KOPT-K1 (cell line): ENCODE results near the gene SLC52A1.

Experiments
- H3K27ac ChIP-seq: fragments of 200-600 bp; sonication (generic); 2 replicates; pipeline ENCODE4 v1.5.1; 2016; ENCODE audit warnings: antibody characterized with exemption, mild to moderate bottlenecking, low read depth, low read length; ENCODE audit not compliant: poor library complexity, severe bottlenecking
- H3K36me3 ChIP-seq: fragments of 200-600 bp; sonication (generic); 2 replicates; pipeline ENCODE4 v1.5.1; 2017; ENCODE audit warnings: antibody characterized with exemption, mild to moderate bottlenecking, low read length, moderate library complexity; ENCODE audit not compliant: insufficient read depth
- H3K9me3 ChIP-seq: fragments of 200-600 bp; sonication (generic); 2 replicates; pipeline ENCODE4 v1.5.1; 2017; ENCODE audit warnings: antibody characterized with exemption, low read length, mild to moderate bottlenecking; ENCODE audit not compliant: insufficient read depth, poor library complexity, severe bottlenecking

Gene SLC52A1

GRCh38 chr17:5014357-5014756, 20.9 kb downstream of the SLC52A1 start:
- H3K27ac ChIP-seq: no peak overlapping the region
- H3K36me3 ChIP-seq: peaks cover 29% of the 10 kb centered on the region; the same call in 1 of the 2 replicates
- no peaks in the 10 kb centered on the region for H3K9me3 ChIP-seq

GRCh38 chr17:5011928-5012327, 23.3 kb downstream of the SLC52A1 start:
- peaks cover 37% of the 10 kb centered on the region; the same call in 1 of the 2 replicates for H3K36me3 ChIP-seq

GRCh38 chr17:5003214-5003867, 31.9 kb downstream of the SLC52A1 start:
- H3K36me3 ChIP-seq: peaks cover 62% of the 10 kb centered on the region
- H3K9me3 ChIP-seq: no peaks in the 10 kb centered on the region
- no peak overlapping the region for H3K27ac ChIP-seq

More at GRCh38 chr17:5011928-5012327, 23.3 kb downstream of the SLC52A1 start:
- Histone ChIP-seq H3K9me3 (no peaks in the 10 kb centered on the region), H3K27ac (no peak overlapping the region)

GRCh38 chr17:5002121-5002788, 33.0 kb downstream of the SLC52A1 start:
- H3K27ac ChIP-seq: no peak overlapping the region
- H3K9me3 ChIP-seq: no peaks in the 10 kb centered on the region
- H3K36me3 ChIP-seq: peaks cover 53% of the 10 kb centered on the region

- no peak overlapping the region for H3K27ac ChIP-seq
- peaks cover 40% of the 10 kb centered on the region for H3K36me3 ChIP-seq
- H3K9me3 ChIP-seq: no peaks in the 10 kb centered on the region
Observed at GRCh38 chr17:5000237-5000639, 35.0 kb downstream of the SLC52A1 start.

GRCh38 chr17:4999430-5000093, 35.7 kb downstream of the SLC52A1 start:
- Histone ChIP-seq H3K9me3 (no peaks in the 10 kb centered on the region), H3K27ac (no peak overlapping the region), H3K36me3 (peaks cover 33% of the 10 kb centered on the region)

- no peak overlapping the region for H3K27ac ChIP-seq
Observed at GRCh38 chr17:4998732-4999429, 36.3 kb downstream of the SLC52A1 start.

GRCh38 chr17:4998027-4998731, 37.0 kb downstream of the SLC52A1 start:
- Histone ChIP-seq H3K9me3 (no peaks in the 10 kb centered on the region), H3K27ac (peak overlapping the region; percentile 75), H3K36me3 (peaks cover 19% of the 10 kb centered on the region; the same call in 1 of the 2 replicates)

More at GRCh38 chr17:4998732-4999429, 36.3 kb downstream of the SLC52A1 start:
- no peaks in the 10 kb centered on the region for H3K9me3 ChIP-seq
- peaks cover 26% of the 10 kb centered on the region for H3K36me3 ChIP-seq

- H3K27ac ChIP-seq: peak within 1 kb of the TSS; percentile 75
- peaks cover 13% of the 10 kb centered on the region; the same call in 1 of the 2 replicates for H3K36me3 ChIP-seq
Observed at GRCh38 chr17:4997302-4998026, 37.8 kb downstream of the SLC52A1 start, which contains the start of the genes INCA1 and KIF1C. INCA1 (minus strand) TSS chr17:4997522; CDS start chr17:4994437, 3,085 bp downstream. KIF1C (plus strand) TSS chr17:4997950; CDS start chr17:5000247, 2,297 bp downstream.

GRCh38 chr17:4994081-4994595, 41.1 kb downstream of the SLC52A1 start:
- no peaks in the 10 kb centered on the region for H3K9me3 ChIP-seq
- no peaks in the 10 kb centered on the region for H3K36me3 ChIP-seq
- no peak overlapping the region for H3K27ac ChIP-seq

More at GRCh38 chr17:4997302-4998026, 37.8 kb downstream of the SLC52A1 start, which contains the start of the genes INCA1 and KIF1C:
- H3K9me3 ChIP-seq: no peaks in the 10 kb centered on the region

- Histone ChIP-seq H3K27ac (peak overlapping the region; percentile 63), H3K9me3 (no peaks in the 10 kb centered on the region), H3K36me3 (peaks cover under 1% of the 10 kb centered on the region; the same call in 1 of the 2 replicates)
Observed at GRCh38 chr17:4987767-4988567, 47.3 kb downstream of the SLC52A1 start.

GRCh38 chr17:4986951-4987766, 48.1 kb downstream of the SLC52A1 start, which contains the start of gene CAMTA2:
CAMTA2 (minus strand) TSS chr17:4987675; CDS start chr17:4986222, 1,453 bp downstream.
- peaks cover 9% of the 10 kb centered on the region; the same call in 1 of the 2 replicates for H3K36me3 ChIP-seq
- H3K9me3 ChIP-seq: no peaks in the 10 kb centered on the region
- H3K27ac ChIP-seq: peak within 1 kb of the TSS; percentile 63
